DND-41 (cell line): ENCODE measurements around the gene RING1.

ENCODE experiments used
- ATAC-seq: fragments of 200-7000 bp; cut with Tn5 transposase; 3 replicates; pipeline ENCODE4 v1.9.1; 2021; ENCODE audit warnings: low read depth; ENCODE audit not compliant: insufficient read depth
- DNase-seq: peaks from one replicate; pipeline ENCODE4 v3.0.0-alpha.2; 2020
- H2AFZ ChIP-seq: 2 replicates; pipeline ENCODE4 v1.6.0; 2012; ENCODE audit warnings: low read depth, low read length
- H3K27ac ChIP-seq: 2 replicates; pipeline ENCODE4 v1.5.1; 2012; ENCODE audit warnings: low read length, inconsistent platforms
- H3K27me3 ChIP-seq: fragments of 200-600 bp; sonication (generic); 2 replicates; pipeline ENCODE4 v1.6.0; 2012; ENCODE audit warnings: low read length, mild to moderate bottlenecking, inconsistent platforms; ENCODE audit not compliant: insufficient read depth, poor library complexity
- H3K36me3 ChIP-seq: 2 replicates; pipeline ENCODE4 v1.5.1; 2012; ENCODE audit warnings: low read length, inconsistent platforms; ENCODE audit not compliant: insufficient read depth
- H3K4me1 ChIP-seq: 2 replicates; pipeline ENCODE4 v1.5.1; 2012; ENCODE audit warnings: mild to moderate bottlenecking, low read length; ENCODE audit not compliant: insufficient read depth
- H3K4me2 ChIP-seq: 2 replicates; pipeline ENCODE4 v1.6.0; 2012; ENCODE audit warnings: mild to moderate bottlenecking, moderate library complexity, low read length, inconsistent platforms; ENCODE audit not compliant: insufficient read depth
- H3K4me3 ChIP-seq, 2 experiments: fragments of 200-600 bp in 1 of 2; shearing (Covaris generic) in 1 of 2; 2 replicates each; pipeline ENCODE4 v1.5.1; 2012 to 2016; ENCODE audit warnings: inconsistent platforms in 2 of 2, low read length in 2 of 2, mild to moderate bottlenecking in 2 of 2, low read depth in 1 of 2, moderate library complexity in 1 of 2
- H3K79me2 ChIP-seq: 2 replicates; pipeline ENCODE4 v1.6.0; 2012; ENCODE audit warnings: low read length, inconsistent platforms; ENCODE audit not compliant: insufficient read depth
- H3K9ac ChIP-seq: 2 replicates; pipeline ENCODE4 v1.6.0; 2012; ENCODE audit warnings: low read depth, mild to moderate bottlenecking, inconsistent platforms, low read length, moderate library complexity
- H3K9me3 ChIP-seq: 2 replicates; pipeline ENCODE4 v1.5.1; 2012; ENCODE audit warnings: low read length, moderate library complexity, mild to moderate bottlenecking, inconsistent platforms; ENCODE audit not compliant: insufficient read depth, severe bottlenecking
- H4K20me1 ChIP-seq: 2 replicates; pipeline ENCODE4 v1.6.0; 2012; ENCODE audit warnings: low read length; ENCODE audit not compliant: insufficient read depth
- EZH2 ChIP-seq: IDR thresholded peaks from 3 replicates; pipeline ENCODE4 v1.6.1; 2012; ENCODE audit warnings: borderline replicate concordance, low read depth, mild to moderate bottlenecking, moderate library complexity, low read length, inconsistent platforms; ENCODE audit not compliant: severe bottlenecking
- TF ChIP-seq, protein P1 (sequence below): IDR thresholded peaks from 2 replicates; pipeline ENCODE4 v1.5.1; 2012; ENCODE audit warnings: borderline replicate concordance, low read length, moderate library complexity, mild to moderate bottlenecking; ENCODE audit not compliant: poor library complexity, severe bottlenecking; ENCODE audit errors: extremely low read depth

Gene RING1

DNA sequence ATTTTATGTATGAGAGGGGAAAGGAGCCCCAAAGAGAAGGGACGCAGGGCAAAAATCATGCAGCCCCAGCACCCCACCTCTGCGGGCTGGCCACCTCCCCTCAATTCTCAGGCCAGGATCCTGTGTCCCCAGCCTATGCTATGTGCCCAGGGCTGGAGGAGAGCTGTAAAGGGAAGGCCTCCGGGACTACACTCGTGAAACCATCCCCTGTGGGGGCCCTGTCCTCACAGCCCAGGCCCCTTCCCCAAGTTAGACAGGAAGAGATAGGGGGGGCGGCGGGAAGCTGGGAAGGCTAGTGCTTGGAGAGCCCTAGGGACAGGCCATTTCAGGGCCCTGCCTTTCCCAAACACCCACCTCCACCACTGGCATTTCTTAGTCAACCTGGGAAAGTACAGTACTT, 14.7 kb upstream of the RING1 start:
- Histone ChIP-seq H3K36me3 (peaks cover 47% of the 10 kb centered on the region), H3K9ac (no peak overlapping the region), H3K4me2 (no peak overlapping the region), H2AFZ (no peak overlapping the region), H3K27me3 (no peaks in the 10 kb centered on the region), H3K4me1 (peaks cover 12% of the 10 kb centered on the region), H3K9me3 (no peaks in the 10 kb centered on the region), H3K4me3 (no peak overlapping the region), H4K20me1 (peaks cover 38% of the 10 kb centered on the region), H3K79me2 (peaks cover 17% of the 10 kb centered on the region), H3K27ac (no peak overlapping the region)
- no peak for ATAC-seq
- no peak for DNase-seq
- TF ChIP-seq, protein P1, sequence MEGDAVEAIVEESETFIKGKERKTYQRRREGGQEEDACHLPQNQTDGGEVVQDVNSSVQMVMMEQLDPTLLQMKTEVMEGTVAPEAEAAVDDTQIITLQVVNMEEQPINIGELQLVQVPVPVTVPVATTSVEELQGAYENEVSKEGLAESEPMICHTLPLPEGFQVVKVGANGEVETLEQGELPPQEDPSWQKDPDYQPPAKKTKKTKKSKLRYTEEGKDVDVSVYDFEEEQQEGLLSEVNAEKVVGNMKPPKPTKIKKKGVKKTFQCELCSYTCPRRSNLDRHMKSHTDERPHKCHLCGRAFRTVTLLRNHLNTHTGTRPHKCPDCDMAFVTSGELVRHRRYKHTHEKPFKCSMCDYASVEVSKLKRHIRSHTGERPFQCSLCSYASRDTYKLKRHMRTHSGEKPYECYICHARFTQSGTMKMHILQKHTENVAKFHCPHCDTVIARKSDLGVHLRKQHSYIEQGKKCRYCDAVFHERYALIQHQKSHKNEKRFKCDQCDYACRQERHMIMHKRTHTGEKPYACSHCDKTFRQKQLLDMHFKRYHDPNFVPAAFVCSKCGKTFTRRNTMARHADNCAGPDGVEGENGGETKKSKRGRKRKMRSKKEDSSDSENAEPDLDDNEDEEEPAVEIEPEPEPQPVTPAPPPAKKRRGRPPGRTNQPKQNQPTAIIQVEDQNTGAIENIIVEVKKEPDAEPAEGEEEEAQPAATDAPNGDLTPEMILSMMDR, result no peak
- TF ChIP-seq EZH2, result no peak

DNA sequence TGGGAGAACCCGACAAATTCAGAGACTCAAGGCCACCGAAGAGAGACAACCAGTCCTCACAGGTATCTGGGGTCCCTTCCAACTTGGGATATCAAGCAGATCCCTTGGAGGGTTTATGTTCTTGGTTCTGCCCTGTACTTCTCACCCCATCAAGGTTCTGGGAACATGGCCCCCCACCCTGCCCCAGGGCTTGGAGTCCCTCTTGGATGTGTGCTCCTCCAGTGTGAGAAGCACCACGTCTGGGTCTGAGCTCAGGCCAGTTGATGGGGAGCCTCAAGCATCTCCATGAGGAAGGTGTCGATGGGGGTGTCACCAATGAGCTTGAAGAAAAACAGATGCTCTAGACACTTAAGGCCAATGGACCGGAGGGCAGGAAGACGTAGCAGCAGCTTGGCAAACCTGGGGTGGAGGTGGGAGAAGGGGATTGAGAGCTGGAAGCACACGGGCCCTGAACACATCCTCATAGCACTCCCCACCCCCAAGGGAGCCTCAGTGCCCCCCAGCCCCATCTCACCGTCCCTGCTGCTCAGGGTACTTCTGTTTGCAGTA, 13.8 kb upstream of the RING1 start:
- Histone ChIP-seq H3K79me2 (peaks cover 25% of the 10 kb centered on the region), H3K36me3 (peaks cover 47% of the 10 kb centered on the region), H4K20me1 (peaks cover 38% of the 10 kb centered on the region), H3K4me2 (no peak overlapping the region), H2AFZ (no peak overlapping the region), H3K27me3 (no peaks in the 10 kb centered on the region), H3K4me1 (peaks cover 20% of the 10 kb centered on the region), H3K27ac (no peak overlapping the region), H3K4me3 (no peak overlapping the region), H3K9ac (no peak overlapping the region), H3K9me3 (no peaks in the 10 kb centered on the region)
- ATAC-seq (no peak), DNase-seq (no peak)
- no peak for TF ChIP-seq EZH2
- TF ChIP-seq, protein P1, result no peak

DNA sequence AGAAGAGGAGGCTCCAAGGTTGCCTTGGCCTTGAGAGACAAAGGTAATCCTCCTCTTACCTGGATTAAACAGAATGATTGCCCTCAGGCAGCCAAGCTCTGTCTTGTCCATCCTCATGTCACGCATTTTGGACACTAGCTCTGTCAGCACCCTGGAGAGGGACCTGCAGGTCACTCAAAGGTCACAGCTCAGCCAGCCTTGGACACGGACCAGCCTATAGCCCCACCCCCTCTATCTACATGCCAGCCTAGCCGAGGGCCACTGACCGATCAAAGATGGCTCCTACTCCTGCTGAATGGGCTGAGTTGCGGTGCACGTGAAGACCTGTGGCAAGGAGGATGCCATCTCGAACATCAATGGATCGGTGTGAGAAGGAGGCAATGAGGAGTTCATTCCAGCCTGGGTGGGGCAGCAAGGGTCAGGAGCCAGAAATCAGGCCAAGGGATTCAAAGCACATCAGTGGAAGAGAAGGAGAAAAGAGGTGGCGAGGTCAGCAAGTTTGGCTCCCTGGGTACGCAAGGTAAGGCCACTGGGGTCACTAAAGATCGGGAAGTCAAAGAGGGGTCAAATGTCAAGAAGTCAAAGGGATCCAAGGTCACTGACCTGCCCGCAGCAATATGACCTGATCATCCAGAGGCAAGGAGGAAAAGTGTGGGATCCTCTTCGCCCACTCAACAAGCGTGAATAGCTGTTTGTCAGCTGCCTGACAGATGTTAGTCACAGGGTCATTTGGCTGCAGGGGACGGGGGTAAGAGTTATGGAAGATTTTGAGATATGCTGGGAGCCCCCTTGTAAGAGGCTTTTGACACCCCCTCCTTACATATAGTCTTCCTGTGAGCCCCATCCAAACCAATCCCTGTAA, 12.8 kb upstream of the RING1 start:
- H4K20me1 ChIP-seq, result peaks cover 41% of the 10 kb centered on the region

More for the DNA sequence above, 12.8 kb upstream of the RING1 start:
- Histone ChIP-seq H3K27me3 (no peaks in the 10 kb centered on the region), H2AFZ (no peak overlapping the region), H3K27ac (no peak overlapping the region), H3K4me3 (no peak overlapping the region), H3K79me2 (peaks cover 34% of the 10 kb centered on the region), H3K4me1 (peaks cover 22% of the 10 kb centered on the region), H3K36me3 (peaks cover 47% of the 10 kb centered on the region), H3K4me2 (no peak overlapping the region), H3K9ac (no peak overlapping the region), H3K9me3 (no peaks in the 10 kb centered on the region)
- DNase-seq, result no peak
- no peak for ATAC-seq
- TF ChIP-seq, protein P1, result no peak
- no peak for TF ChIP-seq EZH2
